ENCODE results near the gene FBXW5. TPM values are rescaled to one million over a fixed set of nuclear protein-coding genes. Genes with fewer than 3 reads are reported as not detected.

The FBXW5 gene
- total RNA-seq, 1 experiment from 2014 or later, result 62.2 TPM

- Histone ChIP-seq H2BK120ac (ENCODE audit: low read depth, low read length, poor library complexity, severe bottlenecking) (no peak overlapping the region), H2BK20ac (ENCODE audit: low read depth, low read length, poor library complexity, severe bottlenecking) (no peak overlapping the region), H4K20me1 (ENCODE audit: control insufficient read depth, insufficient read depth, insufficient read length) (no peaks in the 10 kb centered on the region), H2AFZ (ENCODE audit: low read length) (no peak overlapping the region), H3K79me1 (ENCODE audit: insufficient read depth, low read depth, low read length, poor library complexity, severe bottlenecking) (no peaks in the 10 kb centered on the region), H3K4me2 (ENCODE audit: insufficient read depth, insufficient read length, low read length) (no peak overlapping the region), H2AK5ac (ENCODE audit: insufficient read length, low read length) (no peak overlapping the region), H3K56ac (ENCODE audit: insufficient read length, low read depth, low read length) (no peak overlapping the region), H4K91ac (ENCODE audit: insufficient read length, low read depth, low read length) (no peak overlapping the region), H3K79me2 (ENCODE audit: insufficient read depth, low read length) (no peaks in the 10 kb centered on the region), H2BK5ac (ENCODE audit: insufficient read length, low read length) (no peak overlapping the region), H3K27me3 (ENCODE audit: insufficient read depth, low read length) (no peaks in the 10 kb centered on the region), H3K4me1 (ENCODE audit: insufficient read depth, low read length) (no peaks in the 10 kb centered on the region), H4K5ac (ENCODE audit: insufficient read length, low read depth, low read length) (no peak overlapping the region), H3K14ac (ENCODE audit: insufficient read depth, low read length) (no peak overlapping the region), H2BK12ac (ENCODE audit: insufficient read length, low read depth, low read length) (no peak overlapping the region), H3K23ac (ENCODE audit: insufficient read length, low read depth, low read length) (no peak overlapping the region), H3K4ac (ENCODE audit: low read depth, low read length) (no peak overlapping the region), H4K8ac (replicated peaks; ENCODE audit: insufficient read length, low read depth, low read length) (no peak overlapping the region), H3K23me2 (ENCODE audit: insufficient read length, low read depth, low read length, poor library complexity, severe bottlenecking) (peaks cover 8% of the 10 kb centered on the region), H3K9ac (ENCODE audit: extremely low read depth, insufficient read length, low read length) (no peak overlapping the region), H3K9me3 (ENCODE audit: control insufficient read depth, low read depth, low read length) (no peaks in the 10 kb centered on the region), H3K18ac (ENCODE audit: insufficient read length, low read depth, low read length) (no peak overlapping the region), H3K27ac (ENCODE audit: insufficient read length, low read depth, low read length) (no peak overlapping the region), H3T11ph (ENCODE audit: low read length) (no peak overlapping the region), H2BK15ac (ENCODE audit: low read depth, low read length) (no peak overlapping the region)
- Mint-ChIP-seq H3K9me3 (no peaks in the 10 kb centered on the region), H3K27ac (no peak overlapping the region), H3K36me3 (ENCODE audit: insufficient read depth in 1 of 3, low read depth in 3 of 3) (peaks cover 0 to 2% (median 0%) of the 10 kb centered on the region in 3 experiments; a peak in 2 of 7 replicates), H3K4me3 (peak overlapping the region; percentile 68 to 74; a peak in 4 of 5 replicates), H3K4me1 (peaks cover 10 to 18% of the 10 kb centered on the region in 2 experiments), H3K27me3 (ENCODE audit: low read depth) (no peaks in the 10 kb centered on the region)
- peak; percentile 77 for DNase-seq
- TF ChIP-seq CTCF (conservative IDR thresholded peaks at IDR 0.05), result peak; percentile 72
- WGBS (ENCODE audit: extremely low coverage, insufficient read length, low lambda C conversion rate), result no CpG with 5 or more reads among the region's 15 CpGs
Observed at GRCh38 chr9:136947955-136948510, 3.5 kb upstream of the FBXW5 start.
